ENCODE data around the gene NUMB.

The NUMB gene

DNA sequence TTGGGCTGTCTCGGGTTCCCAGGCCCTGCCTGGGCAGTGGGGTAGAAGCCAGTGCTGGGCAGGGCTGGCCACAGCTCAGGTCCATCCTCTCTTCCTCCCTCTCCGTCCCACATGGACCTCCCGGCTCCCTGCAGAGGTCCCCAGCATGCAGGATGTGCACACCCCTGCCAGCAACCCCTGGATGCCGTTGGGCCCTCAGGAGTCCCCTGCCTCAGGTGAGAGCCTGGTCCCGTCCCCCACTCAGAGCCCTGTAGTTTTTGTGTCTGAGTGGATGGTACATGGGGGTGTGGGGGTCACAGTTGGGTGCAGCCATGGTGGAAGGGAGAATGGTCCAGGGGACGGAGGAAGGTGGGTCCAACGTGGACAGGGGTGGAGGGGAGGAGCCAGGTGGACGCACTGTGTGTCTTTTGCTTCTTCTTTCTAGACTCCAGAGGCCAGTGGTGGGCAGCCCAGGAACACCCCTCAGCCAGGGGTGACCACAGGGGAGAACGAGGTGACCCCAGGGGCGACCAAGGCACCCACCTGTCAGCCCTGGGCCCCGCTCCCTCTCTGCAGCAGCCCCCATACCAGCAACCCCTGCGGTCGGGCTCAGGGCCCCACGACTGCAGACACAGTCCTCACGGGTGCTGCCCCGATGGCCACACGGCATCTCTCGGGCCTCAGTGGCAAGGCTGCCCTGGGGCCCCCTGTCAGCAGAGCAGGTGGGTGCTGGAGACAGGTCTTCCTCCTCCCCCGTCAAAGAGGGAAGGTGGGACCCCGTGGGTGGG, 199.3 kb downstream of the NUMB start:
- no peak for DNase-seq

DNA sequence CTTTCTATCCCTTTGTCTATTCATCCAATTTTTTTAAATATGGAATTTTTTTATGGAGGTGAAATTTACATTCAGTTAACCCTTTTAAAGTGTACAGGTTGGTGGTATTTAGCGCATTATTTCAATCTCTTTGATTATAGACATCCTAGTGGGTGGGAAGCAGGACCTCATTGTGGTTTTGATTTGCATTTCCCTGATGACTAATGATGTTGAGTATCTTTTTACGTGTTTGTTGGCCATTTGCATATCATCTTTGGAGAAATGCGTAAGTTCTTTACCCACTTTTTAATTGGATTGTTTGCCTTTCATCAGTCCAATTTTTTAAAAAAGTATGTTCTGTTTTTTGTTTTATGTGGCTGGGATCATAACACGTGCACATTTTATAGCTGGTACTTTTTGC, 200.3 kb downstream of the NUMB start:
- no peak for DNase-seq

DNA sequence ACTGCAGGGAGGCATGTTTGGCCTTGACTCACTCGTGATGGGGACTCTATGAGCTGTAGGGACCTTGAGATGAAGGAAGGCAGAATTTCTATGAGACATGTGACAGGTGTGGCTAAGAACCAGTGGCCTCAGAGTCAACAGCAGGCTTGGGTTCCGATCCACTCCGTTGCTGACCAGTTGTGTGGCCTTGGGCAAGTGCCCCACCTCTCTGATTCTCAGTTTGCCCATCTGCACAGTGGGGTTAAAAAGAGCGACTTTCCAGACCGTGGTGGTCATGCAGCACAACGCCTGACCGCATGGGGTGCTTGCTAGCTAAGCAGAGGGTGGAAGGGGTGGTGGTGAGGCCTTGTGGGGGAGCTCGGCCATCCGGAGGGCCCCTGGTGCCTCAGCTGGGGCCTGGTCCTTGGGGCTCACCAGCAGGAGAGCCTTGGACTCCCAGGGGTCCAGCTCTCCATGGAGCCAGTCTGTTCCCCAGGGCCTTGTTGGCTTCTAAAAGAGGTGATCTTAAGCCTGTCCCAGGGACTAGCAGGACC, 202.6 kb downstream of the NUMB start:
- DNase-seq: no peak

DNA sequence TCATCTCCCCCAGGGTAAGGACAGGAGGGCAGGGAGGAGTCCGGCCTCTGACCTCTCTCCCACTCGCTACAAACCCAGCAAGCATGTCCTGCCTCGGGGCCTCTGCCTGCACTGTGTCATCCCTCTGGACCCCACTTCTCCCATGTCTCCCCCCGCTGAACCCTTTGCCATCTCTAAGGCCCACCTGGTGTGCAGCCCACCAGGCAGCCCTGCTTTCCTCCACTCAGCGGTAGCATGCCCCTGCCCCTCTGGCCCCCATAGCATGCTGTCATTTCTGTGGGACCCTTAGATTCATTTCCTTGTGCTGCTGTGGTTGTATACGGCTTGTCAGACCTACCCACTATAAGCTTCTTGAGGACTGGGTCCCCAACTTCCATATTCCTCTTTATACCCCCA, 203.3 kb downstream of the NUMB start:
- no peak for DNase-seq

DNA sequence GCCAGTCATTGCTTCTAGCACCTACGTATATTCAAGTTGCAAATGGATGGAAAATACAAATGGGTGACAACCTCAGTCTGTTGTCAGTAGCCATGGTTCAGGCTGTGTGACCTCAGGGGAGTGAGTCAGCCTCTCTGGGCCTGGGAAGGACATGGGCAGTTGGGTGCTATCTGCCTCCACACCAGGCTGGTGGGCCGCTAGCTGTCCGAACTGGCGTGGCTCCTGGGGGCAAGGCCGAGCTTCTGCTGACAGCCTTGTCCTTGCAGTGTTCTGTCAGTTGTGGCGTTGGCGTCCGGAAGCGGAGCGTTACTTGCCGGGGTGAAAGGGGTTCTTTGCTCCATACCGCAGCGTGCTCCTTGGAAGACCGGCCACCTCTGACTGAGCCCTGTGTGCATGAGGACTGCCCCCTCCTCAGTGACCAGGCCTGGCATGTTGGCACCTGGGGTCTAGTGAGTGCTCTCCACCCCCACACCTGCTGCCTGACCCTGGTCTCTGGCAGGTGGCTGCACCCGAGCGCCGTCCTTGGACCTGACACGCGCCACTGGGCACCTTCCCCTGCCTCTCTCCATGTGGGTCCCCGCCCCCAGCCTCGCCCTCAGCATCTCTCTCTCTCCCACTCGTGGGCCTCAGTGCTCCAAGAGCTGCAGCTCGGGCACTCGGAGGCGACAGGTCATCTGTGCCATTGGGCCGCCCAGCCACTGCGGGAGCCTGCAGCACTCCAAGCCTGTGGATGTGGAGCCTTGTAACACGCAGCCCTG, 203.9 kb downstream of the NUMB start:
- DNase-seq: no peak

DNA sequence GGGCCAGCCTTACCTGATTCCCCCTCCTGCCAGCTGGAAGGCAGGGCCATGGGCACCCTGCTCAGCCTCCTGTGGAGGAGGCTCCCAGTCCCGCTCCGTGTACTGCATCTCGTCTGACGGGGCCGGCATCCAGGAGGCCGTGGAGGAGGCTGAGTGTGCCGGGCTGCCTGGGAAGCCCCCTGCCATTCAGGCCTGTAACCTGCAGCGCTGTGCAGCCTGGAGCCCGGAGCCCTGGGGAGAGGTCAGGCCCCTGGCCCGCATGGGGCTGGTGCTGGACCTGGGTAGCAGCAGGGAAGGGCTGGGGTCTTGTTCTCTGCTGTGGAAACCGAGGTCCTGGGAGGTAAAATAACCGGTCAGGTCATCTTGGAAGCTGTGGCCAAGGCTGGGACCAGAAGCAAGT, 204.6 kb downstream of the NUMB start:
- no peak for DNase-seq

- no peak for DNase-seq
These were observed 205.1 kb downstream of the NUMB start for GRCh38 chr14:73253323-73253610.

- DNase-seq: no peak
These were observed 205.6 kb downstream of the NUMB start for GRCh38 chr14:73252491-73253322.

DNA sequence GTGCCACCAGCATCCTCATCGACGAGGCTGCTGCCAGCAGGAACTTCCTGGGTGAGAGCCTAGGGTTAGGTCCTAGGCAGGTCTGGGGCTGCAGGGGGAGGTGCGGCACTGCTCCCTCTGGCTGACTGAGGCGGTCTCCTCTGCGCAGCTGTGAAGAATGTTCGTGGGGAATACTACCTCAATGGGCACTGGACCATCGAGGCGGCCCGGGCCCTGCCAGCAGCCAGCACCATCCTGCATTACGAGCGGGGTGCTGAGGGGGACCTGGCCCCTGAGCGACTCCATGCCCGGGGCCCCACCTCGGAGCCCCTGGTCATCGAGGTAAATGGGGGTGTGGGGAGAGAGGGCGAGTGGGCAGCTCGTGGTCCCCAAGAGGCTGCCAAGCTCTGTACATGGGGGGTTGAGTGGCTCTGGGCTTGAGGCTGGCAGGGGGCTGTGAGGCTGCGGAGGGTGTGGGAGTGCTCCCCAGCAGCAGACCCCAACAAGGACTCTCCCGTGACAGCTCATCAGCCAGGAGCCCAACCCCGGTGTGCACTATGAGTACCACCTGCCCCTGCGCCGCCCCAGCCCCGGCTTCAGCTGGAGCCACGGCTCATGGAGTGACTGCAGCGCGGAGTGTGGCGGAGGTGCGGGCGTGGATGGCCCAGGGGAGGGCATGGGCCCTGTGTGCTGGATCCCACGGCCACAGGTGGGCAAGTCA, 206.7 kb downstream of the NUMB start:
- no peak for DNase-seq

GRCh38 chr14:73250781-73251500, 207.4 kb downstream of the NUMB start:
- no peak for DNase-seq

- no peak for DNase-seq
These were observed 208.0 kb downstream of the NUMB start for GRCh38 chr14:73250317-73250713.

DNA sequence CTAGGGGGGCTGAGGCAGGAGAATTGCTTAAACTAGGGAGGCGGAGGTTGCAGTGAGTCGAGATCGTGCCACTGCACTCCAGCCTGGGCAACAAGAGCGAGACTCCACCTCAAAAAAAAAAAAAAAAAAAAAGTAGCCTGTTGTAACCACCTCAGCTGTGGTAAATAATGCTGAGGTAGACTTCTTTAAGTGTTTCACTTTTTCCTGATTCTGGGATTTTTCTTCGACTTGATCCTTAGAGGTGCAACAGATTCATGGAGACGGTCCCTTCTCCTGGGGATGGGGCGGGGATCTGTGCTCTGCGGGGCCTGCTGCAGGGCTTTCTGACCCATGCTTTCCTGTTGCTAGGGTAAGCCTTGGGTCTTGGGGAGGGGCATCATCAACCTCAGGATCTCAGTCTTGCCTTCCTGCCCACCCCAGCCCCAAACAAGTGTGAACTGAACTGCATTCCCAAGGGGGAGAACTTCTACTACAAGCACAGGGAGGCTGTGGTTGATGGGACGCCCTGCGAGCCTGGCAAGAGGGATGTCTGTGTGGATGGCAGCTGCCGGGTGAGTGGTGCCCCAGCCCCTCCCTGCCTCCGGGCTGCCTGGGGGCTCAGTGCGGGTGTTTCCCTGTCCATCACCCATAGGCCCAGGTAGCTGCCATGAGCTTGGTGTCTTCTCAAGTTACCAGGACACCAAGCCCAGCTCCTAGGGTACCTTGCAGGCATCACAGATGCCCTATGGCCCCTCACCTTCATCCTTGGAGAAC, 208.6 kb downstream of the NUMB start:
- no peak for DNase-seq

DNA sequence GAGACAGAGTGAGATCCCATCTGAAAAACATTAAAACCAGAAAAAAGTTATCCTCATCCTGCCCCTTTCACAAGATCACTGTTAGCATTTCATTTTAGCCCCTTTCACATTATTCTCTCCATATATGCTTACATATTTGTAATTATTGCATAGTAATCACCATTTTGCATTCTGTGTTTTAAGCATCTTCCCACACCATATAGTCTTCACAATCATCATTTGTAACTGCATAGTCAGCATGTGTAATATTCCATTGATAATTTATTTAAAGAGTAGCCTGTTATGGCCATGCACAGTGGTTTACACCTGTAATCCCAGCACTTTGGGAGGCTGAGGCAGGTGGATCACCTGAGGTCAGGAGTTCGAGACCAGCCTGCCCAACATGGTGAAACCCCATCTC, 209.2 kb downstream of the NUMB start:
- no peak for DNase-seq

DNA sequence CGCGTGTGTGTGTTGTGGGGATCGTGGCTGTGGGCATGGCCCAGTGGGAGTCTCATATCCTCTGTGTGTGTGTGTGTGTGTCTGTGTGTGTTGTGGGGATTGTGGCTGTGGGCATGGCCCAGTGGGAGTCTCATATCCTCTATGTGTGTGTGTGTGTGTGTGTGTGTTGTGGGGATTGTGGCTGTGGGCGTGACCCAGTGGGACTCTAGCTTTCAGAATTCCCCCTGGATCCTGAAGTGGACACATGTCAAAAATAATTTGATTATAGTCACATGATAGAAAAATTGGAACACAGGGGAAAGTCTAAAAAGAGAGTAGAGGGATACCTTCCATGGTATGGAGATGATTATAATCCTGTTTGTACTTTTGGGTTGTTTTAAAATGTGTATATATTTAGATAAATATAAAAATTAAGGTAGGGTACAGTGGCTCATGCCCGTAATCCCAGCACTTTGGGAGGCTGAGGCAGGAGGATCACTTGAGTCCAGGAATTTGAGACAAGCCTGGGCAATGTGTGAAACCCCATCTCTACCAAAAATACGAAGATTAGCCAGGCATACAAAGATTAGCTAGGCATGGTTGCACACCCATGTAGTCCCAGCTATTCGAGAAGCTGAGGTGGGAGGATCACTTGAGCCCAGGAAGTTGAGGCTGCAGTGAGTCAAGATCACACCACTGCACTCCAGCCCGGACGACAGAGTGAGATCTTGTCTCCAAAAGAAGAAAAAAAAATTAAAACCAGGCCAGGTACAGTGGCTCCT, 210.1 kb downstream of the NUMB start:
- no peak for DNase-seq

DNA sequence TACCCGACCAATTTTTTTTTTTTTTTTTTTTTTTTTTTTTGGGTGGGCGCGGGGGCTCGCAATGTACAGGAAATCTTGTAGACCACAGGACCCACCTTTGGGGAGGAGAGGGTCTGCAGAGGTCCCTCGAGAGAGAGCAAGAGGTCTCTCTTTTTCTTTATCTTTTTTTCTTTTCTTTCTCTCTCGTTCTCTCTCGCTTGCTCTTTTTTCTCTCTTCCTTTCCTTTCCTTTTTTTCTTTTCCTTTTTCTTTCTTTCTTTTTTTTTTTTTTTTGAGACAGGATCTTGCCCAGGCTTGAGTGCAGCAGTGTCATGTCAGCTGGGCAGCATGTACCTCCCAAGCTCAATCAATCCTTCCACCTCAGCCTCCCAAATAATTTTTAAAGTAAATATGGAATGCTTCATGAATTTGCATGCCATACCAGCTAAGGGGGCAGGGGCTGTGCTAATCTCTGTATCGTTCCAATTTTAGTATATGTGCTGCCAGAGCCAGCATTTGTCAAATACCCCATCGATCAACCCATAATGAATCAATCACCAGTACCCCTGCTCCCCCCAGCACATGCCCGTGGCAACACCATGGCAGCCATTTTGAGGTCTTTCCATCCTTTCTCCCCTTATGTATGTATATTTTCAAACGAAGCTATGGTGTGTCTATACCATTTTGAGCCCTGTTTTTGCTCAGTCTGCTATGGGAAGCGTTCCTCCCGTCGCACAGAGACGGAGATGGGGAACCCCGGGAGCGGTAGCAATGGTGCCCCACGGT, 211.8 kb downstream of the NUMB start:
- no peak for DNase-seq

DNA sequence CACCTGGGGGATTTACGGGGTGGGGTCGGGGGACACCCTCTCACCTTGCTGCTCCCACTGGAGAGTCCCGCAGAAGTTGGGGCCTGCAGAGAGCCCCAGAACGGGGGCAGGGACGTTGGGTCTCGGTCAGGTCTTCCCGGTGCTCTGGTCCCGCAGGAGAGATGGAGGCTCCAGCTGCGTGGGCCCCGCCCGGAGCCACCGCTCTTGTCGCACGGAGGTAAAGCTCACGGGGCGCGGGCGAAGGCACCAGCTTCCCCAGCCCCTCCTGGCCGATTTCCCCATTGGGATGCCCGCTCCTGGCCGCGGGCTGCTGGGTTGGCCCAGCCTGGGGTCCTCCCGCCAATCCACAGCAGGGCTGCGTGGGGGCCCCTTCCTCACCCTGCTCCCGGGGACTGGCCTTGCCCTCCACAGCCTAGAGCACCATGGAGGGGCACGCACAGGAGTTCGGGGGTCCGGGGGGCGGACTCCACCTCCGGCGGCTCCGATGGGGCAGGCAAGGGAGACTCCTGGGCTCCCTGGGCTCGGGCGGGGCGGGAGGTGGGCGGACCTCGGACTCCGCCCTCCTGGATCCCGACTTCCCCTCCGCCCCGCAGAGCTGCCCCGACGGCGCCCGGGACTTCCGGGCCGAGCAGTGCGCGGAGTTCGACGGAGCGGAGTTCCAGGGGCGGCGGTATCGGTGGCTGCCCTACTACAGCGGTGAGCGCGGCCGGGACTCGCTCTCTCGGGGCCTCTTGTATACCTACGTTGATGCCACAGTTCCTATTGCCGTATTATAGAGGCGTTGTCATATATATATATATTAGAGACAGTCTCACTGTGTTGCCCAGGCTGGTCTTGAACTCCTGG, 212.6 kb downstream of the NUMB start:
- DNase-seq: no peak

GRCh38 chr14:73244541-73245290, 213.6 kb downstream of the NUMB start:
- no peak for DNase-seq

DNA sequence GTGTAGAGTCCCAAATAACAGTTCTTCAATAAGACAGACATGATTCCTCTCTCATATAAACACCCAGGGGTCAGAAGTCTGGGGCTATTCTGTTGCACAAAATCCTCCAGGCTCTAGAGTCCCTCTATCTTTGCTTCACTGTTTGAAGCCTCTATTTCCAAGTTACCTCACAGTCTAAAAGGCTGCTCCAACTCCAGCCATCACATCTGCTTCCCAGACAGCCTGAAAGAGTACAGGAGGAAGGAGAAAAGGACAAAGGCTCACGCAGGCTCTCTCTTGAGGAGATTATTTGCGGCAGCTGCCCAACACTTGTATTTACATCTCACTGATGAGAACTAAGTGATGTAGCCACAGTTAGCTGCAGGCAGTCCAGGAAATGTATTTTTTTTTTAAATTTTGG, 214.6 kb downstream of the NUMB start:
- DNase-seq: no peak
